Measurements from ENCODE around the gene NOL7. TPM values are rescaled to one million over a fixed set of nuclear protein-coding genes. Genes with fewer than 3 reads are reported as not detected.

The NOL7 gene
- total RNA-seq, 2 donors from 2014 or later: 47.8 to 52.9 TPM

DNA sequence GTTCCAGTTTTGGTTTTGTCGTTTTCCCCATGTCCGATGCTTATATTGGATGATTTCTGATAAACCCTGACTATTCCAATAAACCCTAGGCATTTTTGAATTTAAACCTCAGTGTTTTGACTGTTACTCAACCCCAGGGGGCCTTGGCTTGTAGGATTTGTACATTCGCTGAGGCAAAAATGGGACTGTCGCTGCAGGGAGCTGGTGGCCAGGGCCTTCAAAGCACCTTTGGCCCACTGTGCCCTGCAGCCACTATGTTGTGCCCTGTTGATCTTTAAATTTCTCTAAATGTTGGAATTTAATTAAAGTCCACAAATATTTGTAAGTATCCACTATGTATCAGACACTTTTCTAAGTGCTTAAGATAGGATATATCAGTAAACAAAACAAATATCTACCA is 9.5 kb upstream of the NOL7 start:
- no peak overlapping the region for H3K9ac ChIP-seq (ENCODE audit: extremely low read depth, low read length, poor library complexity, severe bottlenecking)
- no peak overlapping the region for H3K27ac Mint-ChIP-seq
- no peaks in the 10 kb centered on the region for H3K9me3 ChIP-seq (ENCODE audit: control insufficient read depth, low read length)
- H3K27me3 Mint-ChIP-seq (ENCODE audit: insufficient read depth): no peaks in the 10 kb centered on the region
- H3K4me3 Mint-ChIP-seq: no peak overlapping the region
- no peak for DNase-seq
- H3K4me1 Mint-ChIP-seq: no peaks in the 10 kb centered on the region
- no peak overlapping the region for H3K27ac ChIP-seq (ENCODE audit: low read depth, low read length)
- no peaks in the 10 kb centered on the region for H3K27me3 ChIP-seq (ENCODE audit: control insufficient read depth, insufficient read depth, low read length, poor library complexity, severe bottlenecking)
- peaks cover 24% of the 10 kb centered on the region for H3K36me3 ChIP-seq (ENCODE audit: control insufficient read depth, insufficient read depth, low read length)
- H3K9me3 Mint-ChIP-seq: no peaks in the 10 kb centered on the region
- peaks cover 40% of the 10 kb centered on the region for H3K36me3 Mint-ChIP-seq (ENCODE audit: low read depth)
- TF ChIP-seq, protein P1, sequence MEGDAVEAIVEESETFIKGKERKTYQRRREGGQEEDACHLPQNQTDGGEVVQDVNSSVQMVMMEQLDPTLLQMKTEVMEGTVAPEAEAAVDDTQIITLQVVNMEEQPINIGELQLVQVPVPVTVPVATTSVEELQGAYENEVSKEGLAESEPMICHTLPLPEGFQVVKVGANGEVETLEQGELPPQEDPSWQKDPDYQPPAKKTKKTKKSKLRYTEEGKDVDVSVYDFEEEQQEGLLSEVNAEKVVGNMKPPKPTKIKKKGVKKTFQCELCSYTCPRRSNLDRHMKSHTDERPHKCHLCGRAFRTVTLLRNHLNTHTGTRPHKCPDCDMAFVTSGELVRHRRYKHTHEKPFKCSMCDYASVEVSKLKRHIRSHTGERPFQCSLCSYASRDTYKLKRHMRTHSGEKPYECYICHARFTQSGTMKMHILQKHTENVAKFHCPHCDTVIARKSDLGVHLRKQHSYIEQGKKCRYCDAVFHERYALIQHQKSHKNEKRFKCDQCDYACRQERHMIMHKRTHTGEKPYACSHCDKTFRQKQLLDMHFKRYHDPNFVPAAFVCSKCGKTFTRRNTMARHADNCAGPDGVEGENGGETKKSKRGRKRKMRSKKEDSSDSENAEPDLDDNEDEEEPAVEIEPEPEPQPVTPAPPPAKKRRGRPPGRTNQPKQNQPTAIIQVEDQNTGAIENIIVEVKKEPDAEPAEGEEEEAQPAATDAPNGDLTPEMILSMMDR (conservative IDR thresholded peaks at IDR 0.05): no peak
- H3K4me1 ChIP-seq (ENCODE audit: control insufficient read depth, insufficient read depth, low read length): peaks cover 8% of the 10 kb centered on the region
- H3K4me3 ChIP-seq (ENCODE audit: low read length): no peak overlapping the region
- WGBS, 2 experiments (ENCODE audit: insufficient coverage in 1 of 2, insufficient read length in 1 of 2): 95 to 100% methylated on average over 2 to 4 of the region's 4 CpGs

DNA sequence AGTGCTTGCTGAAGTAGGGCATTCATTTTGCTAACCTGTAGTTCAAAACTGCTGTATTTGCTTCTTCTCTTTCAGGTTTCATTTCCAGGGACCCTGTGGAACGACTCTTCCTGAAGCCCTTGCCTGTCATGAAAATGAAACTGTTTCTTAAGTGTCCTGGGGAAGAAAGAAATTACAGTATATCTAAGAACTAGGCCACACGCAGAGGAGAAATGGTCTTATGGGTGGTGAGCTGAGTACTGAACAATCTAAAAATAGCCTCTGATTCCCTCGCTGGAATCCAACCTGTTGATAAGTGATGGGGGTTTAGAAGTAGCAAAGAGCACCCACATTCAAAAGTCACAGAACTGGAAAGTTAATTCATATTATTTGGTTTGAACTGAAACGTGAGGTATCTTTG is 3.4 kb upstream of the NOL7 start:
- Histone ChIP-seq H3K36me3 (ENCODE audit: control insufficient read depth, insufficient read depth, low read length) (peaks cover 9% of the 10 kb centered on the region), H3K4me1 (ENCODE audit: control insufficient read depth, insufficient read depth, low read length) (peaks cover 3% of the 10 kb centered on the region), H3K27ac (ENCODE audit: low read depth, low read length) (no peak overlapping the region), H3K4me3 (ENCODE audit: low read length) (no peak overlapping the region), H3K9me3 (ENCODE audit: control insufficient read depth, low read length) (no peaks in the 10 kb centered on the region), H3K9ac (ENCODE audit: extremely low read depth, low read length, poor library complexity, severe bottlenecking) (no peak overlapping the region), H3K27me3 (ENCODE audit: control insufficient read depth, insufficient read depth, low read length, poor library complexity, severe bottlenecking) (no peaks in the 10 kb centered on the region)
- DNase-seq: no peak
- Mint-ChIP-seq H3K36me3 (ENCODE audit: low read depth) (peaks cover 12% of the 10 kb centered on the region), H3K4me3 (no peak overlapping the region), H3K27ac (no peak overlapping the region), H3K27me3 (ENCODE audit: insufficient read depth) (no peaks in the 10 kb centered on the region), H3K4me1 (peaks cover 15% of the 10 kb centered on the region), H3K9me3 (no peaks in the 10 kb centered on the region)
- WGBS, 2 experiments (ENCODE audit: insufficient coverage in 1 of 2, insufficient read length in 1 of 2): 90 to 96% methylated on average over 4 of the region's 4 CpGs
- TF ChIP-seq, protein P1 (conservative IDR thresholded peaks at IDR 0.05): no peak

DNA sequence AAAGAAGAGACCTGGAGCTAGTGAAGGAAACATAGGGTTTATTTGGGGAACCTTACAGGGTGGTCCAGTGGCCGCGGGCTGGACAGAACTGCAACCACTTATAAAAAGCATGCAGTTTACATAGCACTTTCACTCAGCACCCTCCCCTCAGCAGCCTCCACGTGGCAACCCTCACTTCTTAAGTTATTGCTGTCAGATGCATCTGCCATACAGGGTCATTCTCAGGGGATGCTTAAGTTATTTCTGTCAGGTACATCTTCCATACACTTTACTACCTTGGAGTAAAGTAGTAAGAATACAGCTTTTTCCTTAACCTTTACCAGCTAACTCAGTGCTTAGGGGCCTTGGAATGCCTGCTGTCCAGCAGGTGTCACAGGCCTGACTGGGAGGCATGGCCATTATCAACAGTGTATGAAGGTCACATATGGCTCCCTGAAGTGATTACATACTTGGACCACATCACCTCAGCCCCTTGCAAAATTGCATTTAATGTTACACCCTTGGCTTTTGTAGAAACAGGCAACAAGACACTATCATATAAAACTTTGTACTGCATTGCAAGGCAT is 2.0 kb upstream of the NOL7 start:
- Mint-ChIP-seq H3K27ac (no peak overlapping the region), H3K27me3 (ENCODE audit: insufficient read depth) (no peaks in the 10 kb centered on the region), H3K4me1 (peaks cover 18% of the 10 kb centered on the region), H3K36me3 (ENCODE audit: low read depth) (peaks cover 17% of the 10 kb centered on the region), H3K4me3 (no peak overlapping the region), H3K9me3 (no peaks in the 10 kb centered on the region)
- peaks cover 16% of the 10 kb centered on the region for H3K36me3 ChIP-seq (ENCODE audit: control insufficient read depth, insufficient read depth, low read length)
- no peaks in the 10 kb centered on the region for H3K9me3 ChIP-seq (ENCODE audit: control insufficient read depth, low read length)
- H3K4me1 ChIP-seq (ENCODE audit: control insufficient read depth, insufficient read depth, low read length): peaks cover 3% of the 10 kb centered on the region
- no peaks in the 10 kb centered on the region for H3K27me3 ChIP-seq (ENCODE audit: control insufficient read depth, insufficient read depth, low read length, poor library complexity, severe bottlenecking)
- TF ChIP-seq, protein P1 (conservative IDR thresholded peaks at IDR 0.05): no peak
- WGBS, 2 experiments (ENCODE audit: insufficient coverage in 1 of 2, insufficient read length in 1 of 2): 67 to 81% methylated on average over 1 to 3 of the region's 3 CpGs
- H3K27ac ChIP-seq (ENCODE audit: low read depth, low read length): no peak overlapping the region
- H3K4me3 ChIP-seq (ENCODE audit: low read length): no peak overlapping the region
- no peak for DNase-seq
- no peak overlapping the region for H3K9ac ChIP-seq (ENCODE audit: extremely low read depth, low read length, poor library complexity, severe bottlenecking)

Measured in endodermal cell (in vitro differentiated cells).